Loucy (cell line): Measurements from ENCODE around the gene SCYGR2.

Source experiments
- CTCF ChIP-seq: fragments of 200-600 bp; sonication (generic); conservative IDR thresholded peaks from 2 replicates; pipeline ENCODE4 v1.5.1; 2014; ENCODE audit warnings: mild to moderate bottlenecking, antibody characterized with exemption, low read length
- EZH2phosphoT487 ChIP-seq: fragments of 200-600 bp; IDR thresholded peaks from 2 replicates; pipeline ENCODE4 v1.6.1; 2018; ENCODE audit warnings: antibody characterized with exemption, mild to moderate bottlenecking, moderate library complexity, borderline replicate concordance

GRCh38 chr2:227576812-227577211 is 21.9 kb upstream of the SCYGR2 start:
- no peak for TF ChIP-seq CTCF
- no peak for TF ChIP-seq EZH2phosphoT487
